B cell (primary cell): ENCODE results near the gene HEXD.
"Not testable (repeated sequence)": the region's sequence is repeated elsewhere in the genome, so short reads cannot be mapped to it uniquely, and the experiment has no call there.

ENCODE experiments used
- EZH2 ChIP-seq: IDR thresholded peaks from 2 replicates; pipeline ENCODE4 v1.6.1; 2012; ENCODE audit warnings: borderline replicate concordance, low read depth, mild to moderate bottlenecking, moderate library complexity, low read length; ENCODE audit not compliant: insufficient read depth, poor library complexity, severe bottlenecking
- TF ChIP-seq, protein P1 (sequence below): fragments of 200-600 bp; IDR thresholded peaks from one replicate; pipeline ENCODE4 v1.8.0; 2022; ENCODE audit warnings: antibody characterized with exemption, mild to moderate bottlenecking

GRCh38 chr17:82453151-82453550, 35.0 kb downstream of the HEXD start:
- TF ChIP-seq, protein P1, sequence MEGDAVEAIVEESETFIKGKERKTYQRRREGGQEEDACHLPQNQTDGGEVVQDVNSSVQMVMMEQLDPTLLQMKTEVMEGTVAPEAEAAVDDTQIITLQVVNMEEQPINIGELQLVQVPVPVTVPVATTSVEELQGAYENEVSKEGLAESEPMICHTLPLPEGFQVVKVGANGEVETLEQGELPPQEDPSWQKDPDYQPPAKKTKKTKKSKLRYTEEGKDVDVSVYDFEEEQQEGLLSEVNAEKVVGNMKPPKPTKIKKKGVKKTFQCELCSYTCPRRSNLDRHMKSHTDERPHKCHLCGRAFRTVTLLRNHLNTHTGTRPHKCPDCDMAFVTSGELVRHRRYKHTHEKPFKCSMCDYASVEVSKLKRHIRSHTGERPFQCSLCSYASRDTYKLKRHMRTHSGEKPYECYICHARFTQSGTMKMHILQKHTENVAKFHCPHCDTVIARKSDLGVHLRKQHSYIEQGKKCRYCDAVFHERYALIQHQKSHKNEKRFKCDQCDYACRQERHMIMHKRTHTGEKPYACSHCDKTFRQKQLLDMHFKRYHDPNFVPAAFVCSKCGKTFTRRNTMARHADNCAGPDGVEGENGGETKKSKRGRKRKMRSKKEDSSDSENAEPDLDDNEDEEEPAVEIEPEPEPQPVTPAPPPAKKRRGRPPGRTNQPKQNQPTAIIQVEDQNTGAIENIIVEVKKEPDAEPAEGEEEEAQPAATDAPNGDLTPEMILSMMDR: not testable (repeated sequence)
- TF ChIP-seq EZH2: not testable (repeated sequence)
